Neural cell (in vitro differentiated cells): ENCODE measurements around the gene RFESD. TPM values are rescaled to one million over a fixed set of nuclear protein-coding genes. Genes with fewer than 3 reads are reported as not detected.

ENCODE experiments used
- H2AFZ ChIP-seq: fragments of 200-600, 300-800 bp; sonication (generic), shearing (Covaris generic); 2 replicates; pipeline ENCODE4 v1.6.0; 2014; ENCODE audit warnings: low read depth, mild to moderate bottlenecking, antibody characterized with exemption, low read length, moderate library complexity
- H3F3A ChIP-seq: fragments of 200-600 bp; shearing (Covaris generic); 2 replicates; pipeline ENCODE4 v1.6.1; 2016; ENCODE audit warnings: mild to moderate bottlenecking, moderate library complexity, mixed read lengths, antibody characterized with exemption, low read length; ENCODE audit not compliant: insufficient read depth, poor library complexity, severe bottlenecking
- H3K27ac ChIP-seq: fragments of 200-600, 300-800 bp; sonication (generic), shearing (Covaris generic); 2 replicates; pipeline ENCODE4 v1.5.1; 2014; ENCODE audit warnings: mild to moderate bottlenecking, low read length, moderate library complexity
- H3K27me3 ChIP-seq: fragments of 300-800, 200-600 bp; sonication (generic), shearing (Covaris generic); 2 replicates; pipeline ENCODE4 v1.6.0; 2014; ENCODE audit warnings: mild to moderate bottlenecking, low read depth, low read length, moderate library complexity; ENCODE audit not compliant: insufficient read depth
- H3K36me3 ChIP-seq: fragments of 300-800, 200-600 bp; sonication (generic), shearing (Covaris generic); 2 replicates; pipeline ENCODE4 v1.5.1; 2014; ENCODE audit warnings: mild to moderate bottlenecking, antibody characterized with exemption, low read length, moderate library complexity; ENCODE audit not compliant: insufficient read depth
- H3K4me2 ChIP-seq: fragments of 300-800, 200-600 bp; sonication (generic), shearing (Covaris generic); 2 replicates; pipeline ENCODE4 v1.6.0; 2014; ENCODE audit warnings: mild to moderate bottlenecking, low read length
- H3K4me3 ChIP-seq: fragments of 300-800, 200-600 bp; sonication (generic), shearing (Covaris generic); 2 replicates; pipeline ENCODE4 v1.5.1; 2014; ENCODE audit warnings: mild to moderate bottlenecking, low read length, moderate library complexity
- H3K79me2 ChIP-seq: fragments of 200-600 bp; shearing (Covaris generic); replicated peaks from 2 replicates; pipeline ENCODE4 v1.6.0; 2014; ENCODE audit warnings: mild to moderate bottlenecking, low read length, moderate library complexity; ENCODE audit not compliant: insufficient read depth
- H3K9ac ChIP-seq: fragments of 300-800, 200-600 bp; sonication (generic), shearing (Covaris generic); 2 replicates; pipeline ENCODE4 v1.6.1; 2016; ENCODE audit warnings: mild to moderate bottlenecking, low read length, mixed read lengths
- H3K9me2 ChIP-seq: fragments of 200-600 bp; shearing (Covaris generic); 2 replicates; pipeline ENCODE4 v1.6.1; 2016; ENCODE audit warnings: mild to moderate bottlenecking, low read length, mixed read lengths; ENCODE audit not compliant: insufficient read depth
- H3K9me3 ChIP-seq: fragments of 200-600, 300-800 bp; sonication (generic), shearing (Covaris generic); 2 replicates; pipeline ENCODE4 v1.6.1; 2016; ENCODE audit warnings: mild to moderate bottlenecking, mixed run types, low read length, moderate library complexity, mixed read lengths
- H4K20me1 ChIP-seq: fragments of 200-600 bp; shearing (Covaris generic); 2 replicates; pipeline ENCODE4 v1.6.1; 2016; ENCODE audit warnings: mild to moderate bottlenecking, mixed run types; ENCODE audit not compliant: insufficient read depth
- EP300 ChIP-seq: fragments of 450-650 bp; conservative IDR thresholded peaks from 2 replicates; pipeline ENCODE4 v1.6.1; 2014; ENCODE audit warnings: antibody characterized with exemption, mild to moderate bottlenecking, moderate library complexity; ENCODE audit not compliant: poor library complexity, severe bottlenecking
- EZH2 ChIP-seq: fragments of 200-600, 300-800 bp; shearing (Covaris generic), sonication (generic); IDR thresholded peaks from 2 replicates; pipeline ENCODE4 v1.6.1; 2014; ENCODE audit warnings: antibody characterized with exemption, low read length, borderline replicate concordance, mild to moderate bottlenecking; ENCODE audit not compliant: insufficient read depth, poor library complexity, severe bottlenecking
- MXI1 ChIP-seq: fragments of 450-650 bp; conservative IDR thresholded peaks from 2 replicates; pipeline ENCODE4 v1.6.1; 2014; ENCODE audit warnings: antibody characterized with exemption, mild to moderate bottlenecking; ENCODE audit not compliant: poor library complexity, severe bottlenecking
- POLR2AphosphoS5 ChIP-seq: IDR thresholded peaks from 2 replicates; pipeline ENCODE4 v1.6.1; 2012
- RAD21 ChIP-seq: fragments of 450-650 bp; conservative IDR thresholded peaks from 2 replicates; pipeline ENCODE4 v1.6.1; 2014; ENCODE audit warnings: antibody characterized with exemption, mild to moderate bottlenecking, moderate library complexity
- REST ChIP-seq: IDR thresholded peaks from 2 replicates; pipeline ENCODE4 v1.6.1; 2012; ENCODE audit warnings: borderline replicate concordance
- SMC3 ChIP-seq: fragments of 450-650 bp; conservative IDR thresholded peaks from 2 replicates; pipeline ENCODE4 v1.6.1; 2014; ENCODE audit warnings: antibody characterized with exemption, mild to moderate bottlenecking, moderate library complexity; ENCODE audit not compliant: poor library complexity
- TAF1 ChIP-seq: IDR thresholded peaks from 2 replicates; pipeline ENCODE4 v1.6.1; 2012; ENCODE audit warnings: low read depth
- polyA plus RNA-seq: library from polyadenylated mRNA; depleted of rRNA; stranded (reverse); fragments of >200 nt; gene quantifications from 2 replicates; pipeline ENCODE4 v1.2.3, GENCODE V29; 2014
- TF ChIP-seq, protein P1 (sequence below): fragments of 450-650 bp; IDR thresholded peaks from 2 replicates; pipeline ENCODE4 v1.5.1; 2014; ENCODE audit warnings: antibody characterized with exemption, mild to moderate bottlenecking, moderate library complexity; ENCODE audit not compliant: poor library complexity, severe bottlenecking

Gene RFESD
- polyA plus RNA-seq, 1 donor from 2014 or later, result not detected

DNA sequence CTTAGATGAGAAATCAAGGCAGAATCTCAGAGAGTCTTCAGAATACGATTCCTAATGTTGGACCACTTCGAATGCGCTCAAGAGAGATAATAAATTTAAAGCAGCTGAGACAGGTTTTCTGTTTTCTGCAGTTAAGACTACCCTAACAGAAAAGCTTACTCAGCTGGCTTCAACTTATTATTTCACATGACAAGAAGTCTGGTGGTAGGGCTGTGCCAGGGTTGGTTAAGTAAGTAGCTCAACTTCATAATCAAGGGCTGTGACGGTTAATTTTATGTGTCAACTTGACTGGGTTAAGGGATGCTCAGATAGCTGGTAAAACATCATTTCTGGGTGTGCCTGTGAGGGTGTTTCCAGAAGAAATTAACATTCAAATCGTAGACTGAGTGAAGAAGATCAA is 22.9 kb upstream of the RFESD start:
- no peaks in the 10 kb centered on the region for H4K20me1 ChIP-seq
- H3K9me3 ChIP-seq, result no peaks in the 10 kb centered on the region
- H2AFZ ChIP-seq, result no peak overlapping the region
- TF ChIP-seq TAF1 (no peak), EP300 (no peak), EZH2 (no peak), POLR2AphosphoS5 (no peak), REST (no peak), SMC3 (no peak)
- no peaks in the 10 kb centered on the region for H3K79me2 ChIP-seq
- no peaks in the 10 kb centered on the region for H3K9me2 ChIP-seq
- peaks cover 10% of the 10 kb centered on the region for H3F3A ChIP-seq
- H3K4me2 ChIP-seq, result no peak overlapping the region
- no peak overlapping the region for H3K4me3 ChIP-seq
- no peak overlapping the region for H3K9ac ChIP-seq
- H3K27me3 ChIP-seq, result peaks cover 29% of the 10 kb centered on the region
- no peak overlapping the region for H3K27ac ChIP-seq
- H3K36me3 ChIP-seq, result no peaks in the 10 kb centered on the region

- Histone ChIP-seq H3K27me3 (peaks cover 23% of the 10 kb centered on the region), H3K9ac (no peak overlapping the region), H3K36me3 (no peaks in the 10 kb centered on the region), H3K9me3 (no peaks in the 10 kb centered on the region), H3F3A (peaks cover 10% of the 10 kb centered on the region), H3K4me3 (no peak overlapping the region), H3K4me2 (no peak overlapping the region), H3K79me2 (no peaks in the 10 kb centered on the region), H4K20me1 (no peaks in the 10 kb centered on the region), H3K27ac (no peak overlapping the region), H2AFZ (no peak overlapping the region), H3K9me2 (no peaks in the 10 kb centered on the region)
- no peak for TF ChIP-seq EZH2
- no peak for TF ChIP-seq REST
- TF ChIP-seq, protein P1, sequence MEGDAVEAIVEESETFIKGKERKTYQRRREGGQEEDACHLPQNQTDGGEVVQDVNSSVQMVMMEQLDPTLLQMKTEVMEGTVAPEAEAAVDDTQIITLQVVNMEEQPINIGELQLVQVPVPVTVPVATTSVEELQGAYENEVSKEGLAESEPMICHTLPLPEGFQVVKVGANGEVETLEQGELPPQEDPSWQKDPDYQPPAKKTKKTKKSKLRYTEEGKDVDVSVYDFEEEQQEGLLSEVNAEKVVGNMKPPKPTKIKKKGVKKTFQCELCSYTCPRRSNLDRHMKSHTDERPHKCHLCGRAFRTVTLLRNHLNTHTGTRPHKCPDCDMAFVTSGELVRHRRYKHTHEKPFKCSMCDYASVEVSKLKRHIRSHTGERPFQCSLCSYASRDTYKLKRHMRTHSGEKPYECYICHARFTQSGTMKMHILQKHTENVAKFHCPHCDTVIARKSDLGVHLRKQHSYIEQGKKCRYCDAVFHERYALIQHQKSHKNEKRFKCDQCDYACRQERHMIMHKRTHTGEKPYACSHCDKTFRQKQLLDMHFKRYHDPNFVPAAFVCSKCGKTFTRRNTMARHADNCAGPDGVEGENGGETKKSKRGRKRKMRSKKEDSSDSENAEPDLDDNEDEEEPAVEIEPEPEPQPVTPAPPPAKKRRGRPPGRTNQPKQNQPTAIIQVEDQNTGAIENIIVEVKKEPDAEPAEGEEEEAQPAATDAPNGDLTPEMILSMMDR, result no peak
- TF ChIP-seq EP300, result no peak
- TF ChIP-seq TAF1, result no peak
- no peak for TF ChIP-seq SMC3
- TF ChIP-seq MXI1, result no peak
- no peak for TF ChIP-seq POLR2AphosphoS5
- TF ChIP-seq RAD21, result no peak
Observed at GRCh38 chr5:95624368-95624767, 22.2 kb upstream of the RFESD start.
